HL-60 (cell line): ENCODE data around the gene TTK.
"Not testable (repeated sequence)": the region's sequence is repeated elsewhere in the genome, so short reads cannot be mapped to it uniquely, and the experiment has no call there.

Experiments used
- DNase-seq, 2 experiments: peaks; one replicate each; pipeline ENCODE4 v3.0.0-alpha.2; 2010 to 2020; ENCODE audit warnings: low read depth in 1 of 2, low spot score in 1 of 2
- H3K27ac ChIP-seq: fragments of 250-450 bp; sonication (Bioruptor Pico); replicated peaks from 2 replicates; pipeline ENCODE4 v1.5.1; 2020; ENCODE audit warnings: mild to moderate bottlenecking, moderate library complexity
- H3K27me3 ChIP-seq: fragments of 250-450 bp; sonication (Bioruptor Pico); 2 replicates; pipeline ENCODE4 v1.5.1; 2021; ENCODE audit warnings: mild to moderate bottlenecking, moderate library complexity; ENCODE audit not compliant: insufficient read depth, poor library complexity, severe bottlenecking
- H3K4me3 ChIP-seq: replicated peaks from 2 replicates; pipeline ENCODE4 v1.5.1; 2011; ENCODE audit warnings: mild to moderate bottlenecking, control low read depth, low read length; ENCODE audit not compliant: insufficient read depth
- GABPA ChIP-seq: IDR thresholded peaks from 2 replicates; pipeline ENCODE4 v1.6.1; 2012; ENCODE audit warnings: low read depth
- POLR2AphosphoS5 ChIP-seq: IDR thresholded peaks from 2 replicates; pipeline ENCODE4 v1.6.1; 2012; ENCODE audit warnings: low read depth
- REST ChIP-seq: IDR thresholded peaks from 2 replicates; pipeline ENCODE4 v1.6.1; 2012; ENCODE audit warnings: low read depth; ENCODE audit not compliant: insufficient replicate concordance
- SPI1 ChIP-seq: IDR thresholded peaks from 2 replicates; pipeline ENCODE4 v1.6.1; 2012; ENCODE audit warnings: low read depth, mild to moderate bottlenecking, borderline replicate concordance
- TF ChIP-seq, protein P1 (sequence below): IDR thresholded peaks from one replicate; pipeline ENCODE4 v1.5.1; 2011; ENCODE audit warnings: low read length, control low read depth, inconsistent platforms; ENCODE audit not compliant: insufficient read depth

TTK gene

GRCh38 chr6:80029470-80029869, 25.0 kb downstream of the TTK start:
- DNase-seq, result no peak
- TF ChIP-seq POLR2AphosphoS5 (no peak), REST (no peak), GABPA (no peak), SPI1 (no peak)
- TF ChIP-seq, protein P1, sequence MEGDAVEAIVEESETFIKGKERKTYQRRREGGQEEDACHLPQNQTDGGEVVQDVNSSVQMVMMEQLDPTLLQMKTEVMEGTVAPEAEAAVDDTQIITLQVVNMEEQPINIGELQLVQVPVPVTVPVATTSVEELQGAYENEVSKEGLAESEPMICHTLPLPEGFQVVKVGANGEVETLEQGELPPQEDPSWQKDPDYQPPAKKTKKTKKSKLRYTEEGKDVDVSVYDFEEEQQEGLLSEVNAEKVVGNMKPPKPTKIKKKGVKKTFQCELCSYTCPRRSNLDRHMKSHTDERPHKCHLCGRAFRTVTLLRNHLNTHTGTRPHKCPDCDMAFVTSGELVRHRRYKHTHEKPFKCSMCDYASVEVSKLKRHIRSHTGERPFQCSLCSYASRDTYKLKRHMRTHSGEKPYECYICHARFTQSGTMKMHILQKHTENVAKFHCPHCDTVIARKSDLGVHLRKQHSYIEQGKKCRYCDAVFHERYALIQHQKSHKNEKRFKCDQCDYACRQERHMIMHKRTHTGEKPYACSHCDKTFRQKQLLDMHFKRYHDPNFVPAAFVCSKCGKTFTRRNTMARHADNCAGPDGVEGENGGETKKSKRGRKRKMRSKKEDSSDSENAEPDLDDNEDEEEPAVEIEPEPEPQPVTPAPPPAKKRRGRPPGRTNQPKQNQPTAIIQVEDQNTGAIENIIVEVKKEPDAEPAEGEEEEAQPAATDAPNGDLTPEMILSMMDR, result no peak
- no peaks in the 10 kb centered on the region for H3K27me3 ChIP-seq

DNA sequence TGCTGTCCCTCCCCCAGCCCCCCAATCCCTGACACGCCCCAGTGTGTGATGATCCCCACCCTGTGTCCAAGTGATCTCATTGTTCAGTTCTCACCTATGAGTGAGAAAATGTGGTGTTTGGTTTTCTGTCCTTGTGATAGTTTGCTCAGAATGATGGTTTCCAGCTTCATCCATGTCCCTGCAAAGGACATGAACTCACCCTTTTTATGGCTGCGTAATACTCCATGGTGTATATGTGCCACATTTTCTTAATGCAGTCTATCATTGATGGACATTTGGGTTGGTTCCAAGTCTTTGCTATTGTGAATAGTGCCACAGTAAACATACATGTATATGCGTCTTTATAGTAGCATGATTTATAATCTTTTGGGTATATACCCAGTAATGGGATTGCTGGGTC, 43.8 kb downstream of the TTK start:
- not testable (repeated sequence) for H3K27me3 ChIP-seq, DNase-seq, H3K4me3 ChIP-seq, H3K27ac ChIP-seq

More at GRCh38 chr6:80029470-80029869, 25.0 kb downstream of the TTK start:
- no peak overlapping the region for H3K27ac ChIP-seq
- H3K4me3 ChIP-seq, result no peak overlapping the region

- no peak for DNase-seq
- no peak overlapping the region for H3K27ac ChIP-seq
- no peaks in the 10 kb centered on the region for H3K27me3 ChIP-seq
- H3K4me3 ChIP-seq, result no peak overlapping the region
- no peak for TF ChIP-seq POLR2AphosphoS5
- no peak for TF ChIP-seq REST
- TF ChIP-seq SPI1, result no peak
- TF ChIP-seq GABPA, result no peak
- TF ChIP-seq, protein P1, result no peak
Measured at GRCh38 chr6:80060774-80061173, 56.3 kb downstream of the TTK start.

DNA sequence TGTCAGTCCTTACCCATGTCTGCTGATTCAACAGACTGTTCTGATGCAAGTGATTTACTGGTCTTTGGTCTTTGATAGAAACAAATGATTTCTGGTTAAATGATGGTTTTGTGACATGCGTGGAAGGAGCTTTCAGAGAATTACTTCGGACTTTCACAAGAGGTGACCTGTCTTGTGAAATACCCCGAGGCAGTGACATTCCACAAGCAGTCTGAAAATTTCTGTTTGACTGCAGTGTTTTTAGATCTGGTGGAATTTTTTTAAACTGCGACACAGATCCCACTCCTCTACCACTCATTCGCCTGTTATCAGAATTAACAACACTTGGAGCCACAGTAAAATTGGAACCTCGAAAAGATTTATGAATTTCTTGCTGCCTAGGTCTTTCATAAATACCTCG, 63.7 kb downstream of the TTK start:
- not testable (repeated sequence) for H3K4me3 ChIP-seq, H3K27ac ChIP-seq, DNase-seq, H3K27me3 ChIP-seq

GRCh38 chr6:80070431-80070830, 66.0 kb downstream of the TTK start:
- not testable (repeated sequence) for H3K4me3 ChIP-seq, H3K27me3 ChIP-seq, H3K27ac ChIP-seq, DNase-seq

- no peak for DNase-seq
- Histone ChIP-seq H3K27me3 (no peaks in the 10 kb centered on the region), H3K27ac (no peak overlapping the region), H3K4me3 (no peak overlapping the region)
- no peak for TF ChIP-seq SPI1
- TF ChIP-seq POLR2AphosphoS5, result no peak
- TF ChIP-seq, protein P1, result no peak
- no peak for TF ChIP-seq GABPA
- TF ChIP-seq REST, result no peak
Measured at GRCh38 chr6:80077067-80077466, 72.6 kb downstream of the TTK start.
